ENCODE measurements around the gene TMEM129. TPM values are rescaled to one million over a fixed set of nuclear protein-coding genes. Genes with fewer than 3 reads are reported as not detected.

TMEM129 gene
- total RNA-seq, 8 experiments from 2014 or later = 17.1 to 48.1 (median 25.7) TPM

- Histone ChIP-seq H3K27ac (no peak overlapping the region), H3K4me1 (replicated peaks in 1 of 2) (peaks cover 6 to 33% of the 10 kb centered on the region in 2 donors), H3K4me3 (no peak overlapping the region)
- no peak for ATAC-seq (replicated peaks in 6 of 8)
- WGBS, 10 experiments = 72% methylated on average over 5 of the region's 16 CpGs; no CpG with 5 or more reads in 9 of the 10 experiments
- in situ Hi-C loops (cut with MboI; ENCODE audit: low pct_unique_long_range_greater_than_20kb in 2 of 9, low sequenced_read_pairs in 9 of 9, unreplicated experiment in 9 of 9) = loop anchor here in 1 of 9 experiments (25.0 kb wide), 1 partner anchor 385 kb away; no protein-coding TSS in a partner anchor
These were observed 26.5 kb upstream of the TMEM129 start for GRCh38 chr4:1747603-1747967.

GRCh38 chr4:1746919-1747602 is 25.9 kb upstream of the TMEM129 start:
- WGBS, 10 experiments = 96 to 100% (median 100%) methylated on average over 2 to 9 of the region's 33 CpGs; no CpG with 5 or more reads in 7 of the 10 experiments

GRCh38 chr4:1746265-1746691 is 25.2 kb upstream of the TMEM129 start:
- WGBS, 10 experiments = no CpG with 5 or more reads among the region's 17 CpGs
- no peak overlapping the region for H3K27ac ChIP-seq
- H3K4me3 ChIP-seq = no peak overlapping the region
- H3K4me1 ChIP-seq (replicated peaks in 1 of 2) = peaks cover 6 to 22% of the 10 kb centered on the region in 2 donors
- in situ Hi-C loops (cut with MboI; ENCODE audit: low pct_unique_long_range_greater_than_20kb in 2 of 9, low sequenced_read_pairs in 9 of 9, unreplicated experiment in 9 of 9) = loop anchor here in 1 of 9 experiments (25.0 kb wide), 1 partner anchor 384 kb away; no protein-coding TSS in a partner anchor
- ATAC-seq (replicated peaks in 6 of 8) = peak; percentile 56 to 88 (median 74)

More at GRCh38 chr4:1746919-1747602, 25.9 kb upstream of the TMEM129 start:
- in situ Hi-C loops (cut with MboI; ENCODE audit: low pct_unique_long_range_greater_than_20kb in 2 of 9, low sequenced_read_pairs in 9 of 9, unreplicated experiment in 9 of 9) = loop anchor here in 1 of 9 experiments (25.0 kb wide), 1 partner anchor 385 kb away; no protein-coding TSS in a partner anchor
- Histone ChIP-seq H3K27ac (no peak overlapping the region), H3K4me1 (replicated peaks in 1 of 2) (peaks cover 6 to 27% of the 10 kb centered on the region in 2 donors), H3K4me3 (no peak overlapping the region)
- no peak for ATAC-seq (replicated peaks in 6 of 8)

- no peak for ATAC-seq (replicated peaks in 6 of 8)
- H3K4me3 ChIP-seq = no peak overlapping the region
- in situ Hi-C loops (cut with MboI; ENCODE audit: low pct_unique_long_range_greater_than_20kb in 2 of 9, low sequenced_read_pairs in 9 of 9, unreplicated experiment in 9 of 9) = loop anchor here in 1 of 9 experiments (25.0 kb wide), 1 partner anchor 383 kb away; no protein-coding TSS in a partner anchor
- H3K4me1 ChIP-seq (replicated peaks in 1 of 2) = peaks cover 6 to 19% of the 10 kb centered on the region in 2 donors
- H3K27ac ChIP-seq = no peak overlapping the region
- WGBS, 10 experiments = 60 to 100% (median 93%) methylated on average over 1 to 3 of the region's 12 CpGs; no CpG with 5 or more reads in 6 of the 10 experiments
These were observed 24.6 kb upstream of the TMEM129 start for GRCh38 chr4:1745697-1746096.

GRCh38 chr4:1745165-1745564 is 24.0 kb upstream of the TMEM129 start:
- Histone ChIP-seq H3K4me3 (no peak overlapping the region), H3K4me1 (replicated peaks in 1 of 2) (peaks cover 6 to 18% of the 10 kb centered on the region in 2 donors), H3K27ac (no peak overlapping the region)
- 80 to 100% (median 86%) methylated on average over 1 to 7 of the region's 13 CpGs; no CpG with 5 or more reads in 3 of the 10 experiments for WGBS, 10 experiments
- ATAC-seq (replicated peaks in 6 of 8) = no peak
- in situ Hi-C loops (cut with MboI; ENCODE audit: low pct_unique_long_range_greater_than_20kb in 2 of 9, low sequenced_read_pairs in 9 of 9, unreplicated experiment in 9 of 9) = loop anchor here in 1 of 9 experiments (25.0 kb wide), 1 partner anchor 383 kb away; no protein-coding TSS in a partner anchor

- Histone ChIP-seq H3K4me3 (no peak overlapping the region), H3K4me1 (replicated peaks in 1 of 2) (peaks cover 5 to 12% of the 10 kb centered on the region in 2 donors), H3K27ac (no peak overlapping the region)
- no peak for ATAC-seq (replicated peaks in 6 of 8)
- 80 to 100% (median 98%) methylated on average over 1 to 10 of the region's 14 CpGs; no CpG with 5 or more reads in 6 of the 10 experiments for WGBS, 10 experiments
- in situ Hi-C loops (cut with MboI; ENCODE audit: low pct_unique_long_range_greater_than_20kb in 2 of 9, low sequenced_read_pairs in 9 of 9, unreplicated experiment in 9 of 9) = loop anchor here in 1 of 9 experiments (25.0 kb wide), 1 partner anchor 382 kb away; no protein-coding TSS in a partner anchor
These were observed 23.4 kb upstream of the TMEM129 start for GRCh38 chr4:1744552-1744951.

GRCh38 chr4:1743975-1744374 is 22.9 kb upstream of the TMEM129 start:
- Histone ChIP-seq H3K27ac (no peak overlapping the region), H3K4me1 (replicated peaks in 1 of 2) (peaks cover 3 to 9% of the 10 kb centered on the region in 2 donors), H3K4me3 (no peak overlapping the region)
- no peak for ATAC-seq (replicated peaks in 6 of 8)
- 83% methylated on average over 2 of the region's 6 CpGs; no CpG with 5 or more reads in 9 of the 10 experiments for WGBS, 10 experiments
- in situ Hi-C loops (cut with MboI; ENCODE audit: low pct_unique_long_range_greater_than_20kb in 2 of 9, low sequenced_read_pairs in 9 of 9, unreplicated experiment in 9 of 9) = loop anchor here in 1 of 9 experiments (25.0 kb wide), 1 partner anchor 382 kb away; no protein-coding TSS in a partner anchor

GRCh38 chr4:1743551-1743950 is 22.4 kb upstream of the TMEM129 start:
- no peak overlapping the region for H3K27ac ChIP-seq
- in situ Hi-C loops (cut with MboI; ENCODE audit: low pct_unique_long_range_greater_than_20kb in 2 of 9, low sequenced_read_pairs in 9 of 9, unreplicated experiment in 9 of 9) = loop anchor here in 1 of 9 experiments (25.0 kb wide), 1 partner anchor 381 kb away; no protein-coding TSS in a partner anchor
- peaks cover 3 to 6% of the 10 kb centered on the region in 2 donors for H3K4me1 ChIP-seq (replicated peaks in 1 of 2)
- no peak overlapping the region for H3K4me3 ChIP-seq
- no peak for ATAC-seq (replicated peaks in 6 of 8)
- WGBS, 10 experiments = 56 to 100% (median 81%) methylated on average over 1 to 6 of the region's 12 CpGs; no CpG with 5 or more reads in 6 of the 10 experiments

- 80 to 95% (median 90%) methylated on average over 2 to 7 of the region's 17 CpGs; no CpG with 5 or more reads in 5 of the 10 experiments for WGBS, 10 experiments
- H3K27ac ChIP-seq = no peak overlapping the region
- in situ Hi-C loops (cut with MboI; ENCODE audit: low pct_unique_long_range_greater_than_20kb in 2 of 9, low sequenced_read_pairs in 9 of 9, unreplicated experiment in 9 of 9) = loop anchor here in 1 of 9 experiments (25.0 kb wide), 1 partner anchor 379 kb away; no protein-coding TSS in a partner anchor
- no peak for ATAC-seq (replicated peaks in 6 of 8)
- no peaks in the 10 kb centered on the region for H3K4me1 ChIP-seq (replicated peaks in 1 of 2)
- no peak overlapping the region for H3K4me3 ChIP-seq
These were observed 20.1 kb upstream of the TMEM129 start for GRCh38 chr4:1741208-1741607.

GRCh38 chr4:1740021-1740545 is 19.0 kb upstream of the TMEM129 start:
- ATAC-seq (replicated peaks in 6 of 8) = peak in 1 of 8 experiments; percentile 6
- in situ Hi-C loops (cut with MboI; ENCODE audit: low pct_unique_long_range_greater_than_20kb in 2 of 9, low sequenced_read_pairs in 9 of 9, unreplicated experiment in 9 of 9) = loop anchor here in 1 of 9 experiments (25.0 kb wide), 1 partner anchor 378 kb away; no protein-coding TSS in a partner anchor
- Histone ChIP-seq H3K4me3 (no peak overlapping the region), H3K27ac (no peak overlapping the region), H3K4me1 (replicated peaks in 1 of 2) (no peaks in the 10 kb centered on the region)
- WGBS, 10 experiments = 80 to 100% (median 100%) methylated on average over 1 to 5 of the region's 22 CpGs; no CpG with 5 or more reads in 6 of the 10 experiments

GRCh38 chr4:1739358-1739757 is 18.2 kb upstream of the TMEM129 start:
- in situ Hi-C loops (cut with MboI; ENCODE audit: low pct_unique_long_range_greater_than_20kb in 2 of 9, low sequenced_read_pairs in 9 of 9, unreplicated experiment in 9 of 9) = loop anchor here in 1 of 9 experiments (25.0 kb wide), 1 partner anchor 377 kb away; no protein-coding TSS in a partner anchor
- Histone ChIP-seq H3K4me3 (no peak overlapping the region), H3K4me1 (replicated peaks in 1 of 2) (no peaks in the 10 kb centered on the region), H3K27ac (no peak overlapping the region)
- ATAC-seq (replicated peaks in 6 of 8) = no peak
- WGBS, 10 experiments = 68 to 100% (median 100%) methylated on average over 1 to 4 of the region's 9 CpGs; no CpG with 5 or more reads in 6 of the 10 experiments

- in situ Hi-C loops (cut with MboI; ENCODE audit: low pct_unique_long_range_greater_than_20kb in 2 of 9, low sequenced_read_pairs in 9 of 9, unreplicated experiment in 9 of 9) = loop anchor here in 1 of 9 experiments (25.0 kb wide), 1 partner anchor 376 kb away; no protein-coding TSS in a partner anchor
- ATAC-seq (replicated peaks in 6 of 8) = no peak
- WGBS, 10 experiments = 90 to 100% (median 100%) methylated on average over 1 to 2 of the region's 4 CpGs; no CpG with 5 or more reads in 5 of the 10 experiments
These were observed 17.3 kb upstream of the TMEM129 start for GRCh38 chr4:1738410-1738809.

More at GRCh38 chr4:1738410-1738809, 17.3 kb upstream of the TMEM129 start:
- Histone ChIP-seq H3K4me3 (no peak overlapping the region), H3K4me1 (replicated peaks in 1 of 2) (no peaks in the 10 kb centered on the region), H3K27ac (no peak overlapping the region)
